Caco-2 (cell line): ENCODE measurements around the gene LMNTD2. TPM values are rescaled to one million over a fixed set of nuclear protein-coding genes. Genes with fewer than 3 reads are reported as not detected.

Source experiments
- BruUV-seq: library from RNA; stranded (reverse); fragments of 400-500 nt; replicated peaks from 2 replicates; lab custom pipeline; 2021; lab: Mats Ljungman, UMichigan
- CTCF ChIA-PET: fragments of 300-600 bp; sonication (Branson Sonifier 250); formaldehyde crosslinking; loops from one replicate; lab custom pipeline; 2022; ENCODE audit warnings: antibody characterized with exemption; lab: Charles Lee
- POLR2A ChIA-PET: fragments of 300-600 bp; sonication (Branson Sonifier 250); formaldehyde crosslinking; loops from one replicate; lab custom pipeline; 2022; ENCODE audit warnings: antibody characterized with exemption; lab: Charles Lee
- DNase-seq, 2 experiments: peaks; one replicate each; pipeline versions ENCODE4 v3.0.0 to v3.0.0-alpha.2; 2020 to 2022
- H3K27me3 ChIP-seq: replicated peaks from 2 replicates; pipeline ENCODE4 v1.6.0; 2011; ENCODE audit warnings: low read length; ENCODE audit not compliant: control insufficient read depth, insufficient read depth
- H3K36me3 ChIP-seq: 2 replicates; pipeline ENCODE4 v1.5.1; 2011; ENCODE audit warnings: low read length; ENCODE audit not compliant: control insufficient read depth, insufficient read depth
- H3K4me1 ChIP-seq: fragments of 250-450 bp; sonication (Bioruptor Pico); 2 replicates; pipeline ENCODE4 v1.5.1; 2020; ENCODE audit warnings: mild to moderate bottlenecking
- H3K4me3 ChIP-seq: 2 replicates; pipeline ENCODE4 v1.5.1; 2011; ENCODE audit warnings: low read depth, mild to moderate bottlenecking, control low read depth, low read length
- H3K9me3 ChIP-seq: fragments of 250-450 bp; sonication (Bioruptor Pico); 2 replicates; pipeline ENCODE4 v1.5.1; 2020; ENCODE audit warnings: mild to moderate bottlenecking, moderate library complexity
- H3K27ac Mint-ChIP-seq: one replicate; pipeline ENCODE4 v1.8.0; 2022; ENCODE audit warnings: mixed read lengths; ENCODE audit not compliant: unreplicated experiment
- H3K27me3 Mint-ChIP-seq: one replicate; pipeline ENCODE4 v1.8.0; 2022; ENCODE audit warnings: mixed read lengths; ENCODE audit not compliant: insufficient read depth, unreplicated experiment
- H3K36me3 Mint-ChIP-seq: one replicate; pipeline ENCODE4 v1.8.0; 2022; ENCODE audit warnings: mild to moderate bottlenecking, mixed read lengths; ENCODE audit not compliant: insufficient read depth, unreplicated experiment
- H3K4me1 Mint-ChIP-seq: one replicate; pipeline ENCODE4 v1.8.0; 2022; ENCODE audit warnings: low read depth, mixed read lengths; ENCODE audit not compliant: unreplicated experiment
- H3K4me3 Mint-ChIP-seq: one replicate; pipeline ENCODE4 v1.8.0; 2022; ENCODE audit warnings: mild to moderate bottlenecking, moderate library complexity, mixed read lengths; ENCODE audit not compliant: unreplicated experiment
- H3K9me3 Mint-ChIP-seq: one replicate; pipeline ENCODE4 v1.8.0; 2022; ENCODE audit warnings: mixed read lengths; ENCODE audit not compliant: unreplicated experiment
- CTCF ChIP-seq, 2 experiments: fragments of 200-600 bp in 1 of 2; IDR thresholded peaks; 1 replicate in 1 of 2; 2 replicates in 1 of 2; pipeline versions ENCODE4 v1.5.1 to v1.8.0; 2011 to 2022; ENCODE audit warnings: antibody characterized with exemption in 1 of 2, control low read depth in 1 of 2, inconsistent platforms in 1 of 2, low read depth in 1 of 2, low read length in 1 of 2, mild to moderate bottlenecking in 1 of 2, moderate library complexity in 1 of 2; ENCODE audit not compliant: insufficient read depth in 1 of 2, severe bottlenecking in 1 of 2, unreplicated experiment in 1 of 2
- intact Hi-C: fragments of 100-400 bp; cut with micrococcal nuclease; formaldehyde crosslinking; loops from one replicate; pipeline ENCODE4 v1.10.0; 2022; ENCODE audit not compliant: unreplicated experiment
- total RNA-seq: library from RNA; stranded (reverse); gene quantifications from 2 replicates; pipeline ENCODE4 v1.2.3, GENCODE V29; 2022

LMNTD2 gene
- total RNA-seq, 1 experiment from 2014 or later: 11.9 TPM

- intact Hi-C loops: no loop called here
- TF ChIP-seq CTCF (IDR thresholded peaks at IDR 0.05; ENCODE audit: insufficient read depth in 1 of 2, low read depth in 1 of 2, low read length in 1 of 2, severe bottlenecking in 1 of 2, unreplicated experiment in 1 of 2): no peak
- BruUV-seq: no TSS peak
- ChIA-PET POLR2A (no interaction called here), CTCF (no interaction called here)
- Mint-ChIP-seq H3K36me3 (peaks cover 33% of the 10 kb centered on the region), H3K4me1 (no peaks in the 10 kb centered on the region), H3K27me3 (no peaks in the 10 kb centered on the region), H3K4me3 (no peak overlapping the region), H3K27ac (no peak overlapping the region), H3K9me3 (no peaks in the 10 kb centered on the region)
- H3K27me3 ChIP-seq: no peaks in the 10 kb centered on the region
- H3K9me3 ChIP-seq: no peaks in the 10 kb centered on the region
- DNase-seq: no peak
- H3K4me3 ChIP-seq: no peak overlapping the region
- no peaks in the 10 kb centered on the region for H3K4me1 ChIP-seq
- H3K36me3 ChIP-seq: peaks cover 3% of the 10 kb centered on the region
Observed at GRCh38 chr11:528815-529727, 31.5 kb downstream of the LMNTD2 start.

DNA sequence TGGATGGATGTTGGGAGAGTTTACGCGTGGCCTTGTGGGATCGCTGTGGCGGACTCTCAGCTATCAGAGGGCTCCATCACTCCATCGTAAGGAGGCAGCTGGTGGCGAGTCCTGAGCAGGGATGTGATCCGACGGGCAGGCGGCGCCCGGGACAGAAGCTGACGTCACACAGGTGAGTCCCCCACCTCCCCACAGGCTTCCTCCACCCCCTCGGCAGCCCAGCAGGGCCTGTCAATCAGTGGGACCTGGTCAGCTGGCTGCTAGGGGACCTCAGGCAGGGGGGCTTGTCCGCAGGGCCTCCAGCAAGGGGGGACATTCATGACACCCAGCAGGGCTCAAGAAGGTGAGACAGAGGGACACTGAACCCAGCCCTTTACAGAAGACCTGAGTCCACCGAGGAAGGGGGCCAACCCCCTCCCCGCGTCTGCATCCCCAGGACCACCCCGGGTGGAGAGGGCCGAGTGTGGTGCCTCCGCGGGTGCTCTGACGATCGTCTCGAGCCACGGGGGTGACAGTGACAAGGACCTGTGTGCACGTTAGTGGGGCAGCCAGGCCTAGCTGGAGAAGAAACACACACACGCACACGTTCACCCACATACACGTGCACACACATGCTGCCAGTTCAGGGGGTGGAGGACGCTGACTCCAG is 32.2 kb downstream of the LMNTD2 start:
- intact Hi-C loops: no loop called here
- Mint-ChIP-seq H3K36me3 (peaks cover 31% of the 10 kb centered on the region), H3K9me3 (no peaks in the 10 kb centered on the region), H3K27ac (no peak overlapping the region), H3K27me3 (no peaks in the 10 kb centered on the region), H3K4me3 (no peak overlapping the region), H3K4me1 (no peaks in the 10 kb centered on the region)
- Histone ChIP-seq H3K4me1 (no peaks in the 10 kb centered on the region), H3K27me3 (no peaks in the 10 kb centered on the region), H3K9me3 (no peaks in the 10 kb centered on the region), H3K36me3 (peaks cover 1% of the 10 kb centered on the region; the same call in 1 of the 2 replicates), H3K4me3 (no peak overlapping the region)
- POLR2A ChIA-PET: no interaction called here
- no peak for DNase-seq
- no TSS peak for BruUV-seq
- TF ChIP-seq CTCF (IDR thresholded peaks at IDR 0.05; ENCODE audit: insufficient read depth in 1 of 2, low read depth in 1 of 2, low read length in 1 of 2, severe bottlenecking in 1 of 2, unreplicated experiment in 1 of 2): no peak
- CTCF ChIA-PET: no interaction called here

- no peaks in the 10 kb centered on the region for H3K9me3 Mint-ChIP-seq
- no peaks in the 10 kb centered on the region for H3K9me3 ChIP-seq
- H3K4me1 ChIP-seq: no peaks in the 10 kb centered on the region
- peaks cover 18% of the 10 kb centered on the region for H3K36me3 Mint-ChIP-seq
- no peaks in the 10 kb centered on the region for H3K4me1 Mint-ChIP-seq
- H3K36me3 ChIP-seq: no peaks in the 10 kb centered on the region
- no peak for DNase-seq
- no peak overlapping the region for H3K27ac Mint-ChIP-seq
- TF ChIP-seq CTCF (IDR thresholded peaks at IDR 0.05; ENCODE audit: insufficient read depth in 1 of 2, low read depth in 1 of 2, low read length in 1 of 2, severe bottlenecking in 1 of 2, unreplicated experiment in 1 of 2): no peak
- H3K27me3 ChIP-seq: no peaks in the 10 kb centered on the region
- CTCF ChIA-PET: no interaction called here
- no peak overlapping the region for H3K4me3 ChIP-seq
- intact Hi-C loops: no loop called here
- H3K4me3 Mint-ChIP-seq: no peak overlapping the region
- POLR2A ChIA-PET: no interaction called here
- H3K27me3 Mint-ChIP-seq: no peaks in the 10 kb centered on the region
- no TSS peak for BruUV-seq
Observed at GRCh38 chr11:526192-526591, 34.3 kb downstream of the LMNTD2 start.
